Keratinocyte (primary cell): ENCODE measurements around the gene ARHGAP15. TPM values are rescaled to one million over a fixed set of nuclear protein-coding genes. Genes with fewer than 3 reads are reported as not detected.

Experiments
- DNase-seq: peaks from one replicate; pipeline ENCODE4 v3.0.0-alpha.2; 2011; ENCODE audit warnings: low read depth, missing footprints, low spot score
- FAIRE-seq: peaks from 2 replicates; lab custom pipeline; 2011; peaks lifted over from hg19 to GRCh38; lab: Jason Lieb, UNC
- H2AFZ ChIP-seq: 2 replicates; pipeline ENCODE4 v1.6.0; 2012; ENCODE audit warnings: low read length, control low read depth, inconsistent platforms; ENCODE audit not compliant: control insufficient read depth
- H3K27ac ChIP-seq: 2 replicates; pipeline ENCODE4 v1.5.1; 2011; ENCODE audit warnings: low read length; ENCODE audit not compliant: control insufficient read depth, insufficient read depth
- H3K27me3 ChIP-seq: 3 replicates; pipeline ENCODE4 v1.6.0; 2011; ENCODE audit warnings: low read length; ENCODE audit not compliant: control insufficient read depth, insufficient read depth; ENCODE audit errors: extremely low read depth
- H3K36me3 ChIP-seq, 2 experiments: 2 replicates in 1 of 2; 3 replicates in 1 of 2; pipeline ENCODE4 v1.5.1; 2011; ENCODE audit warnings: low read length in 2 of 2, mild to moderate bottlenecking in 1 of 2; ENCODE audit not compliant: control insufficient read depth in 2 of 2, insufficient read depth in 2 of 2; ENCODE audit errors: extremely low read depth in 1 of 2
- H3K4me1 ChIP-seq: 3 replicates; pipeline ENCODE4 v1.5.1; 2011; ENCODE audit warnings: low read length; ENCODE audit not compliant: control insufficient read depth, insufficient read depth; ENCODE audit errors: extremely low read depth
- H3K4me2 ChIP-seq: 3 replicates; pipeline ENCODE4 v1.6.0; 2011; ENCODE audit warnings: low read depth, low read length; ENCODE audit not compliant: control insufficient read depth, insufficient read depth; ENCODE audit errors: extremely low read depth
- H3K4me3 ChIP-seq, 3 experiments: fragments of 200-600 bp in 1 of 3; sonication (generic) in 1 of 3; 2 replicates in 2 of 3; 3 replicates in 1 of 3; pipeline ENCODE4 v1.5.1; 2011 to 2016; ENCODE audit warnings: low read length in 3 of 3, mild to moderate bottlenecking in 3 of 3, control low read depth in 2 of 3, inconsistent platforms in 1 of 3, low read depth in 1 of 3, mixed read lengths in 1 of 3, mixed run types in 1 of 3, moderate library complexity in 1 of 3; ENCODE audit not compliant: control insufficient read depth in 2 of 3, insufficient read depth in 2 of 3; ENCODE audit errors: extremely low read depth in 1 of 3
- H3K79me2 ChIP-seq: 2 replicates; pipeline ENCODE4 v1.6.0; 2012; ENCODE audit warnings: low read length; ENCODE audit not compliant: control insufficient read depth, insufficient read depth
- H3K9ac ChIP-seq: 3 replicates; pipeline ENCODE4 v1.6.0; 2011; ENCODE audit warnings: low read length; ENCODE audit not compliant: control insufficient read depth, insufficient read depth; ENCODE audit errors: extremely low read depth
- H3K9me1 ChIP-seq: 3 replicates; pipeline ENCODE4 v1.6.0; 2011; ENCODE audit warnings: low read length; ENCODE audit not compliant: control insufficient read depth, insufficient read depth; ENCODE audit errors: extremely low read depth
- H3K9me3 ChIP-seq: 2 replicates; pipeline ENCODE4 v1.5.1; 2012; ENCODE audit warnings: low read depth, low read length; ENCODE audit not compliant: control insufficient read depth
- H4K20me1 ChIP-seq: 3 replicates; pipeline ENCODE4 v1.6.0; 2011; ENCODE audit warnings: low read length; ENCODE audit not compliant: control insufficient read depth, insufficient read depth; ENCODE audit errors: extremely low read depth
- CTCF ChIP-seq, 3 experiments: IDR thresholded peaks in 1 of 3; conservative IDR thresholded peaks in 1 of 3; optimal IDR thresholded peaks in 1 of 3; 2 replicates in 2 of 3; 3 replicates in 1 of 3; pipeline versions ENCODE3 to v1.5.1; 2011; ENCODE audit warnings: low read length in 3 of 3, mild to moderate bottlenecking in 3 of 3, moderate library complexity in 2 of 3, control low read depth in 1 of 3, inconsistent platforms in 1 of 3; ENCODE audit not compliant: insufficient read depth in 2 of 3; ENCODE audit errors: extremely low read depth in 1 of 3
- EZH2 ChIP-seq: IDR thresholded peaks from one replicate; pipeline ENCODE4 v1.6.1; 2012; ENCODE audit warnings: inconsistent platforms, mild to moderate bottlenecking, low read length, moderate library complexity
- dilution Hi-C: fragments of 300-500 bp; cut with MboI; formaldehyde crosslinking; loops from one replicate; pipeline ENCODE4 v1.7.0; 2020; ENCODE audit warnings: low sequenced_read_pairs; ENCODE audit not compliant: extremely low pct_ligation_motif_present
- polyA plus RNA-seq, 5 experiments: library from polyadenylated mRNA; depleted of rRNA in 3 of 5; stranded (reverse) in 3 of 5; stranded (forward) in 1 of 5; unstranded in 1 of 5; fragments of >200 nt; gene quantifications; 1 replicate in 1 of 5; 2 replicates in 3 of 5; 3 replicates in 1 of 5; pipeline versions ENCODE4 v1.2.1 to v1.2.3, GENCODE V29; 2011 to 2012; ENCODE audit warnings: missing spikeins in 2 of 5, low read depth in 1 of 5, low replicate concordance in 1 of 5

ARHGAP15 gene
- polyA plus RNA-seq, 1 donor (not counting 4 experiments of a cell fraction or from before 2014, with no cell fraction given) = not detected

DNA sequence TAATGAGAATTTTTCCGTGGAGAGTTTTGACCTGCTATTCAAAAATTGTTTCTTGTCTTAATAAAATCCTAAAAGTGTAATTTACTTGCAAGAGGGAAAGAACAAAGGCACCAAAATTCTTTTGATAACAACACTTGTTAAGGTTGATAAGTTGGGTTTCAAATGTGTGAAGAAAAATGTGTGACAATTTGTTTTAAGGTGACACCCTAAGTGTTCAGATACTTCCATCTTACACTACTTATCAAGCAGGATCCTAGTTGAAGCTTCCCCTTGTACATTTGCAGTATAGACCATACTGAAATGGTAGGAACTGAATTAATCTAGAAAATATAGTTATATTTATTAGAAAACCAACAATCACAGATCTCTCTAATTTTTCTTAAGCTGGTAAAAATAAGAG is 204.6 kb downstream of the ARHGAP15 start:
- H3K9ac ChIP-seq = no peak overlapping the region
- no peak overlapping the region for H3K4me3 ChIP-seq
- H3K27ac ChIP-seq = no peak overlapping the region
- no peaks in the 10 kb centered on the region for H3K79me2 ChIP-seq
- no peaks in the 10 kb centered on the region for H3K4me1 ChIP-seq
- H3K36me3 ChIP-seq = no peaks in the 10 kb centered on the region
- H2AFZ ChIP-seq = no peak overlapping the region
- H3K4me2 ChIP-seq = no peak overlapping the region
- no peaks in the 10 kb centered on the region for H3K9me3 ChIP-seq
- FAIRE-seq = no peak
- no peak for DNase-seq
- no peaks in the 10 kb centered on the region for H4K20me1 ChIP-seq
- TF ChIP-seq EZH2 = no peak
- TF ChIP-seq CTCF (optimal IDR thresholded peaks at IDR 0.05 in 1 of 3, IDR thresholded peaks at IDR 0.05 in 1 of 3, conservative IDR thresholded peaks at IDR 0.05 in 1 of 3; ENCODE audit: extremely low read depth in 1 of 3, insufficient read depth in 2 of 3, low read length in 3 of 3) = no peak
- no peaks in the 10 kb centered on the region for H3K9me1 ChIP-seq
- H3K27me3 ChIP-seq = no peaks in the 10 kb centered on the region
- dilution Hi-C loops = no loop called here

DNA sequence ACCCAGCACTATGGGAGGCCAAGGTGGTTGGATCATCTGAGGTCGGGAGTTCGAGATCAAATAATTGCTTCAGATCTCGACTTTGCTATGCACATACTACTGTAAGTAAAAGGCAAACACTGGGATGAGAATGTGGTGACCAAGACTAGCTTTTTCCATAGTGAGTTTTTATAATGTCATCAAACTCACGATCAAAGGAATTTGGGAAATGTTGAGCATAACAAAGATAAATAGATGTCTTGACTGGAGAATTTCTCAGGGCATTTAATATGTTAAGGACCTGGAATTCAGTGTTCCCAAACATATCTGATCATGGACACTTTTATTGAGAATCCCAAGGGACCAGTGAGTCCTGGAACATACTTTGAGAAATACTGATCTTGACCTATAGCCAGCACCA is 205.6 kb downstream of the ARHGAP15 start:
- Histone ChIP-seq H3K27ac (no peak overlapping the region), H3K36me3 (no peaks in the 10 kb centered on the region), H3K9ac (no peak overlapping the region), H3K9me3 (no peaks in the 10 kb centered on the region), H3K79me2 (no peaks in the 10 kb centered on the region), H3K9me1 (no peaks in the 10 kb centered on the region), H4K20me1 (no peaks in the 10 kb centered on the region), H3K4me3 (no peak overlapping the region), H3K4me1 (no peaks in the 10 kb centered on the region), H2AFZ (no peak overlapping the region), H3K27me3 (no peaks in the 10 kb centered on the region), H3K4me2 (no peak overlapping the region)
- no peak for DNase-seq
- TF ChIP-seq EZH2 (no peak), CTCF (optimal IDR thresholded peaks at IDR 0.05 in 1 of 3, IDR thresholded peaks at IDR 0.05 in 1 of 3, conservative IDR thresholded peaks at IDR 0.05 in 1 of 3; ENCODE audit: extremely low read depth in 1 of 3, insufficient read depth in 2 of 3, low read length in 3 of 3) (no peak)
- dilution Hi-C loops = no loop called here
- FAIRE-seq = no peak
